GM12878 (cell line): Measurements from ENCODE around the gene OR13J1.

Experiments
- BCL11A ChIP-seq: IDR thresholded peaks from 2 replicates; pipeline ENCODE4 v1.6.1; 2011; ENCODE audit warnings: low read depth, low read length
- CEBPZ ChIP-seq: fragments of 150-350 bp; IDR thresholded peaks from 2 replicates; pipeline ENCODE4 v1.6.1; 2016; ENCODE audit warnings: low read depth, low read length
- EGR1 ChIP-seq, 2 experiments: IDR thresholded peaks; 1 replicate in 1 of 2; 2 replicates in 1 of 2; pipeline ENCODE4 v1.6.1; 2011 to 2012; ENCODE audit warnings: low read depth in 2 of 2, low read length in 2 of 2, borderline replicate concordance in 1 of 2, mild to moderate bottlenecking in 1 of 2, moderate library complexity in 1 of 2
- ELK1 ChIP-seq: IDR thresholded peaks from 2 replicates; pipeline ENCODE4 v1.6.1; 2012; ENCODE audit warnings: low read depth, low read length, improper control_type of control experiment
- ESRRA ChIP-seq: IDR thresholded peaks from 2 replicates; pipeline ENCODE4 v1.6.1; 2012; ENCODE audit warnings: mild to moderate bottlenecking, low read length, improper control_type of control experiment
- SP1 ChIP-seq: IDR thresholded peaks from one replicate; pipeline ENCODE4 v1.6.1; 2011; ENCODE audit warnings: low read depth, low read length
- SRF ChIP-seq, 2 experiments: IDR thresholded peaks; 2 replicates each; pipeline ENCODE4 v1.6.1; 2011; ENCODE audit warnings: low read depth in 2 of 2, low read length in 2 of 2, mild to moderate bottlenecking in 1 of 2, moderate library complexity in 1 of 2
- ZBTB11 ChIP-seq: fragments of 450-650 bp; formaldehyde crosslinking; IDR thresholded peaks from 2 replicates; pipeline ENCODE4 v1.5.0; 2022; ENCODE audit warnings: mild to moderate bottlenecking, missing genetic modification characterization
- ZNF24 ChIP-seq: fragments of 450-650 bp; IDR thresholded peaks from 2 replicates; pipeline ENCODE4 v1.6.1; 2017; ENCODE audit warnings: antibody characterized with exemption, mild to moderate bottlenecking

- TF ChIP-seq ZBTB11 (CRISPR knock-in tag) (no peak), SRF (IDR thresholded peaks at IDR 0.05; ENCODE audit: low read depth in 2 of 2, low read length in 2 of 2) (no peak), ELK1 (no peak), CEBPZ (no peak), BCL11A (no peak), ESRRA (no peak), EGR1 (IDR thresholded peaks at IDR 0.05; ENCODE audit: borderline replicate concordance in 1 of 2, low read depth in 2 of 2, low read length in 2 of 2) (no peak), ZNF24 (no peak), SP1 (no peak)
These were observed 6.6 kb downstream of the OR13J1 start for GRCh38 chr9:35863583-35863982.
